ENCODE measurements around the gene NXPH4. TPM values are rescaled to one million over a fixed set of nuclear protein-coding genes. Genes with fewer than 3 reads are reported as not detected.

The NXPH4 gene
- total and polyA plus RNA-seq, 4 experiments from 2014 or later, result not detected

DNA sequence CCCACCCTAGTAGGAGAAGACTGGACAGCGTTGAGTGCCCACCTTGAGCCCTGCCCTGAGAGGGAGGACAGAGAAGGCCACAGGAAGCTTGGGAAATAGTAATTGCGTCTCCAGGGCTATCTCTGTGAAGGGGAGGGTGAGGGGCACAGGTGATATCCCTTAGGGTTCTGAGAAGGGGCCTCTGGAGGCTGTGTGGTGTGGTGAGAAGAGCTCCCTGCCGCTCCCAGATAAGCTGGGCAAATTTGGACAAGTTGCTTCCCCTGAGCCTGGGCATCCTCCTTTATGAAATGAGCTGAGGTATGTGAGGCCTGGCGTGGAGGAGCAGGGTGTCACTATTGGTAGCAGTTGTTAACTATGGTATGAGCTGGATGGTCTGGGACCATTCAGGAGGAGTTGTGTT is 45.7 kb upstream of the NXPH4 start:
- Histone ChIP-seq H3K27me3 (ENCODE audit: insufficient read depth, low read length) (no peaks in the 10 kb centered on the region), H3K27ac (ENCODE audit: low read depth, low read length) (no peak overlapping the region), H3K9me3 (ENCODE audit: control insufficient read depth in 1 of 2, low read length in 2 of 2) (no peaks in the 10 kb centered on the region), H3K4me1 (ENCODE audit: insufficient read depth, low read length) (no peaks in the 10 kb centered on the region), H3K4me3 (ENCODE audit: low read length in 2 of 2) (no peak overlapping the region), H3K36me3 (ENCODE audit: insufficient read depth, low read length) (no peaks in the 10 kb centered on the region)
- CTCF ChIA-PET (ENCODE audit: partially characterized antibody), result interaction anchor here (0.7 to 8.3 kb wide), 3 partner anchors 13 to 1531 kb away, joined by 3 to 131 read pairs (median 49); partner anchors contain the start of gene LRP1
- intact Hi-C loops (cut with micrococcal nuclease), result no loop called here
- H3K27ac Mint-ChIP-seq, result peak overlapping the region in 1 of 7 donors; percentile 6
- no peaks in the 10 kb centered on the region for H3K36me3 Mint-ChIP-seq
- POLR2A ChIA-PET (ENCODE audit: partially characterized antibody), result no interaction called here
- no peaks in the 10 kb centered on the region for H3K27me3 Mint-ChIP-seq
- no peaks in the 10 kb centered on the region for H3K9me3 Mint-ChIP-seq
- peaks cover 0 to 5% (median under 1%) of the 10 kb centered on the region in 4 donors for H3K4me1 Mint-ChIP-seq
- H3K4me3 Mint-ChIP-seq, result no peak overlapping the region
- DNase-seq, result no peak

- ChIA-PET POLR2A (ENCODE audit: partially characterized antibody) (no interaction called here), CTCF (ENCODE audit: partially characterized antibody) (interaction anchor here (1.4 to 8.3 kb wide), 3 partner anchors 13 to 47 kb away, joined by 4 to 131 read pairs (median 49); partner anchors contain the start of gene LRP1)
- no peak overlapping the region for H3K4me3 ChIP-seq (ENCODE audit: low read length in 2 of 2)
- H3K9me3 Mint-ChIP-seq, result no peaks in the 10 kb centered on the region
- H3K9me3 ChIP-seq (ENCODE audit: control insufficient read depth in 1 of 2, low read length in 2 of 2), result no peaks in the 10 kb centered on the region
- H3K27me3 ChIP-seq (ENCODE audit: insufficient read depth, low read length), result no peaks in the 10 kb centered on the region
- no peaks in the 10 kb centered on the region for H3K36me3 ChIP-seq (ENCODE audit: insufficient read depth, low read length)
- no peak overlapping the region for H3K4me3 Mint-ChIP-seq
- H3K27me3 Mint-ChIP-seq, result no peaks in the 10 kb centered on the region
- peak in 1 of 5 donors; percentile 10 for DNase-seq
- H3K4me1 Mint-ChIP-seq, result peaks cover 0 to 5% (median 3%) of the 10 kb centered on the region in 4 donors
- H3K4me1 ChIP-seq (ENCODE audit: insufficient read depth, low read length), result no peaks in the 10 kb centered on the region
- intact Hi-C loops (cut with micrococcal nuclease), result loop anchor here (2.0 kb wide), 1 partner anchor 47 kb away; no protein-coding TSS in a partner anchor
- H3K27ac ChIP-seq (ENCODE audit: low read depth, low read length), result no peak overlapping the region
- no peak overlapping the region for H3K27ac Mint-ChIP-seq
- H3K36me3 Mint-ChIP-seq, result no peaks in the 10 kb centered on the region
Measured at GRCh38 chr12:57171668-57172067, 44.9 kb upstream of the NXPH4 start.

DNA sequence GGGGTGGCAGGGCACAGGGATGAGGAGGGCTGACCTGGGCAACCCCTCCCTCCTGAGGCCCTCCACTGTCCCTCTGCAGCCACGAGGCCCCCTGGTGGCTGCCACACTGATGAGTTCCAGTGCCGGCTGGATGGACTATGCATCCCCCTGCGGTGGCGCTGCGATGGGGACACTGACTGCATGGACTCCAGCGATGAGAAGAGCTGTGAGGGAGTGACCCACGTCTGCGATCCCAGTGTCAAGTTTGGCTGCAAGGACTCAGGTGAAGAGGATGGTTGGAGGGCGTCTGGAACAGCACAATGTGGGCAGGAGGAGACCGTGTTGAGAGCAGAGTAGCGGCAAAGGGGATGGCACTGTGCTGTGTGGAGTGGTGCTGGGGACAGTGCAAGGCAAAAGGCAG is 43.5 kb upstream of the NXPH4 start:
- no peaks in the 10 kb centered on the region for H3K4me1 ChIP-seq (ENCODE audit: insufficient read depth, low read length)
- no peaks in the 10 kb centered on the region for H3K36me3 ChIP-seq (ENCODE audit: insufficient read depth, low read length)
- Mint-ChIP-seq H3K36me3 (no peaks in the 10 kb centered on the region), H3K4me3 (no peak overlapping the region), H3K9me3 (no peaks in the 10 kb centered on the region), H3K4me1 (peaks cover 0 to 5% (median 3%) of the 10 kb centered on the region in 4 donors), H3K27me3 (no peaks in the 10 kb centered on the region), H3K27ac (peak overlapping the region in 1 of 7 donors; percentile 33)
- H3K9me3 ChIP-seq (ENCODE audit: control insufficient read depth in 1 of 2, low read length in 2 of 2), result no peaks in the 10 kb centered on the region
- intact Hi-C loops (cut with micrococcal nuclease), result loop anchor here (2.0 kb wide), 1 partner anchor 48 kb away; no protein-coding TSS in a partner anchor
- no peak overlapping the region for H3K27ac ChIP-seq (ENCODE audit: low read depth, low read length)
- CTCF ChIA-PET (ENCODE audit: partially characterized antibody), result interaction anchor here (0.6 to 8.3 kb wide), 7 partner anchors 11 to 139 kb away, joined by 3 to 131 read pairs (median 3); partner anchors contain the start of gene LRP1
- no peak overlapping the region for H3K4me3 ChIP-seq (ENCODE audit: low read length in 2 of 2)
- H3K27me3 ChIP-seq (ENCODE audit: insufficient read depth, low read length), result no peaks in the 10 kb centered on the region
- POLR2A ChIA-PET (ENCODE audit: partially characterized antibody), result interaction anchor here (1.2 kb wide), 1 partner anchor 61 kb away, joined by 3 read pairs; no protein-coding TSS in a partner anchor
- no peak for DNase-seq

DNA sequence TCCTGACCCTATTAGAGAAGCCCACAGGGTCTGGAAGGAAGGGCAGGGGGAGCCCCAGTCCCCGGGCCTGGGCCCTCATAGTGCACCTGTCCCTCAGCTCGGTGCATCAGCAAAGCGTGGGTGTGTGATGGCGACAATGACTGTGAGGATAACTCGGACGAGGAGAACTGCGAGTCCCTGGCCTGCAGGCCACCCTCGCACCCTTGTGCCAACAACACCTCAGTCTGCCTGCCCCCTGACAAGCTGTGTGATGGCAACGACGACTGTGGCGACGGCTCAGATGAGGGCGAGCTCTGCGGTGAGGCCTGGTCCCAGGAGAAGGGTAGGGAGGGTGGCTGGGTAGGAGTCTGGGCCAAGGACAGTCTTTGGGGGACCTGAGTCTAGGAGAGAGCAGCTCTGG is 42.9 kb upstream of the NXPH4 start:
- intact Hi-C loops (cut with micrococcal nuclease), result loop anchor here (2.0 kb wide), 1 partner anchor 49 kb away; no protein-coding TSS in a partner anchor
- Mint-ChIP-seq H3K4me3 (no peak overlapping the region), H3K27ac (no peak overlapping the region), H3K36me3 (no peaks in the 10 kb centered on the region), H3K9me3 (no peaks in the 10 kb centered on the region), H3K4me1 (peaks cover 0 to 5% (median 3%) of the 10 kb centered on the region in 4 donors), H3K27me3 (no peaks in the 10 kb centered on the region)
- H3K4me3 ChIP-seq (ENCODE audit: low read length in 2 of 2), result no peak overlapping the region
- peak in 1 of 5 donors; percentile 17 for DNase-seq
- no peaks in the 10 kb centered on the region for H3K9me3 ChIP-seq (ENCODE audit: control insufficient read depth in 1 of 2, low read length in 2 of 2)
- no peaks in the 10 kb centered on the region for H3K4me1 ChIP-seq (ENCODE audit: insufficient read depth, low read length)
- no peak overlapping the region for H3K27ac ChIP-seq (ENCODE audit: low read depth, low read length)
- H3K36me3 ChIP-seq (ENCODE audit: insufficient read depth, low read length), result no peaks in the 10 kb centered on the region
- POLR2A ChIA-PET (ENCODE audit: partially characterized antibody), result interaction anchor here (1.2 kb wide), 1 partner anchor 61 kb away, joined by 3 read pairs; no protein-coding TSS in a partner anchor
- CTCF ChIA-PET (ENCODE audit: partially characterized antibody), result interaction anchor here (1.0 to 8.3 kb wide), 5 partner anchors 11 to 104 kb away, joined by 3 to 131 read pairs (median 22); partner anchors contain the start of gene LRP1
- no peaks in the 10 kb centered on the region for H3K27me3 ChIP-seq (ENCODE audit: insufficient read depth, low read length)

DNA sequence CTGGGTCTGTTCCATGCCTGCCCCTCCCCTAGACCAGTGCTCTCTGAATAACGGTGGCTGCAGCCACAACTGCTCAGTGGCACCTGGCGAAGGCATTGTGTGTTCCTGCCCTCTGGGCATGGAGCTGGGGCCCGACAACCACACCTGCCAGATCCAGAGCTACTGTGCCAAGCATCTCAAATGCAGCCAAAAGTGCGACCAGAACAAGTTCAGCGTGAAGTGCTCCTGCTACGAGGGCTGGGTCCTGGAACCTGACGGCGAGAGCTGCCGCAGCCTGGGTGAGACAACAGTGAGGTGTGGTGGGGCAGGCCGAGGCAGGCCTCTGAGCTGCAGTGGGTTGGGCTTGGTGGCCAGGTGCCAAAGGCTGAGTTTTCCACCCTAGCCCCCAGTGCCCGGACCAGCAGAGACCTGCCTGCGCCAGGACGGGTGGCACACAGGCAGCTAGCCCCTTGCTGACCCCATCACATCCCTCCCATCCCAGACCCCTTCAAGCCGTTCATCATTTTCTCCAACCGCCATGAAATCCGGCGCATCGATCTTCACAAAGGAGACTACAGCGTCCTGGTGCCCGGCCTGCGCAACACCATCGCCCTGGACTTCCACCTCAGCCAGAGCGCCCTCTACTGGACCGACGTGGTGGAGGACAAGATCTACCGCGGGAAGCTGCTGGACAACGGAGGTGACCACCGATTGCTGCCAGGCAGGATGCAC is 41.0 kb upstream of the NXPH4 start:
- Mint-ChIP-seq H3K4me3 (no peak overlapping the region), H3K27ac (no peak overlapping the region), H3K36me3 (no peaks in the 10 kb centered on the region), H3K27me3 (no peaks in the 10 kb centered on the region), H3K4me1 (peaks cover 0 to 5% (median 3%) of the 10 kb centered on the region in 4 donors), H3K9me3 (no peaks in the 10 kb centered on the region)
- ChIA-PET POLR2A (ENCODE audit: partially characterized antibody) (no interaction called here), CTCF (ENCODE audit: partially characterized antibody) (interaction anchor here (0.7 to 8.3 kb wide), 9 partner anchors 11 to 157 kb away, joined by 3 to 131 read pairs (median 5); partner anchors contain the start of gene LRP1)
- Histone ChIP-seq H3K4me1 (ENCODE audit: insufficient read depth, low read length) (no peaks in the 10 kb centered on the region), H3K4me3 (ENCODE audit: low read length in 2 of 2) (no peak overlapping the region), H3K9me3 (ENCODE audit: control insufficient read depth in 1 of 2, low read length in 2 of 2) (no peaks in the 10 kb centered on the region), H3K36me3 (ENCODE audit: insufficient read depth, low read length) (no peaks in the 10 kb centered on the region), H3K27me3 (ENCODE audit: insufficient read depth, low read length) (no peaks in the 10 kb centered on the region), H3K27ac (ENCODE audit: low read depth, low read length) (no peak overlapping the region)
- intact Hi-C loops (cut with micrococcal nuclease), result no loop called here
- DNase-seq, result peak in 3 of 5 donors; percentile 14 to 43 (median 24)

- no peak overlapping the region for H3K4me3 Mint-ChIP-seq
Measured at GRCh38 chr12:57176139-57176477, 40.5 kb upstream of the NXPH4 start.

DNA sequence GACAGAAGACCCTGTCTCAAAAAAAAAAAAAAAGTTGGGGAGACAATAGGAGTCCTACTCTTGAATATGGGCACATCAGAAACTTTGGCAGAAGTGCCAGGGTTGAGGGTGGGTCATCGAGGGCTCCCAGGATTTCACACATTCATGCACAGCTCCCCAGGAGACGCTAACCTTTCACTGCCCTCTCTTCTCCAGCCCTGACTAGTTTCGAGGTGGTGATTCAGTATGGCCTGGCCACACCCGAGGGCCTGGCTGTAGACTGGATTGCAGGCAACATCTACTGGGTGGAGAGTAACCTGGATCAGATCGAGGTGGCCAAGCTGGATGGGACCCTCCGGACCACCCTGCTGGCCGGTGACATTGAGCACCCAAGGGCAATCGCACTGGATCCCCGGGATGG is 39.7 kb upstream of the NXPH4 start:
- no peak overlapping the region for H3K4me3 Mint-ChIP-seq
- ChIA-PET CTCF (ENCODE audit: partially characterized antibody) (interaction anchor here (0.7 to 8.3 kb wide), 5 partner anchors 37 to 629 kb away, joined by 3 to 131 read pairs (median 5); partner anchors contain the start of gene LRP1), POLR2A (ENCODE audit: partially characterized antibody) (no interaction called here)
- Histone ChIP-seq H3K4me1 (ENCODE audit: insufficient read depth, low read length) (no peaks in the 10 kb centered on the region), H3K27me3 (ENCODE audit: insufficient read depth, low read length) (no peaks in the 10 kb centered on the region), H3K9me3 (ENCODE audit: control insufficient read depth in 1 of 2, low read length in 2 of 2) (no peaks in the 10 kb centered on the region), H3K27ac (ENCODE audit: low read depth, low read length) (no peak overlapping the region), H3K36me3 (ENCODE audit: insufficient read depth, low read length) (no peaks in the 10 kb centered on the region), H3K4me3 (ENCODE audit: low read length in 2 of 2) (no peak overlapping the region)
- H3K9me3 Mint-ChIP-seq, result no peaks in the 10 kb centered on the region
- peaks cover 0 to 5% (median 3%) of the 10 kb centered on the region in 4 donors for H3K4me1 Mint-ChIP-seq
- no peaks in the 10 kb centered on the region for H3K36me3 Mint-ChIP-seq
- H3K27me3 Mint-ChIP-seq, result no peaks in the 10 kb centered on the region
- intact Hi-C loops (cut with micrococcal nuclease), result no loop called here
- no peak for DNase-seq
- H3K27ac Mint-ChIP-seq, result no peak overlapping the region

More at GRCh38 chr12:57176139-57176477, 40.5 kb upstream of the NXPH4 start:
- intact Hi-C loops (cut with micrococcal nuclease), result no loop called here
- CTCF ChIA-PET (ENCODE audit: partially characterized antibody), result interaction anchor here (0.7 to 8.3 kb wide), 8 partner anchors 10 to 158 kb away, joined by 3 to 131 read pairs (median 5); partner anchors contain the start of gene LRP1
- POLR2A ChIA-PET (ENCODE audit: partially characterized antibody), result no interaction called here
- Mint-ChIP-seq H3K27ac (no peak overlapping the region), H3K27me3 (no peaks in the 10 kb centered on the region), H3K4me1 (peaks cover 0 to 5% (median 3%) of the 10 kb centered on the region in 4 donors), H3K36me3 (no peaks in the 10 kb centered on the region), H3K9me3 (no peaks in the 10 kb centered on the region)
- Histone ChIP-seq H3K36me3 (ENCODE audit: insufficient read depth, low read length) (no peaks in the 10 kb centered on the region), H3K4me3 (ENCODE audit: low read length in 2 of 2) (no peak overlapping the region), H3K9me3 (ENCODE audit: control insufficient read depth in 1 of 2, low read length in 2 of 2) (no peaks in the 10 kb centered on the region), H3K27ac (ENCODE audit: low read depth, low read length) (no peak overlapping the region), H3K4me1 (ENCODE audit: insufficient read depth, low read length) (no peaks in the 10 kb centered on the region), H3K27me3 (ENCODE audit: insufficient read depth, low read length) (no peaks in the 10 kb centered on the region)
- no peak for DNase-seq
